Measurements from ENCODE around the gene PPIH.
A peak's percentile ranks its signal among the peaks of the same experiment; 100 is the strongest.

- TF ChIP-seq, protein P1, sequence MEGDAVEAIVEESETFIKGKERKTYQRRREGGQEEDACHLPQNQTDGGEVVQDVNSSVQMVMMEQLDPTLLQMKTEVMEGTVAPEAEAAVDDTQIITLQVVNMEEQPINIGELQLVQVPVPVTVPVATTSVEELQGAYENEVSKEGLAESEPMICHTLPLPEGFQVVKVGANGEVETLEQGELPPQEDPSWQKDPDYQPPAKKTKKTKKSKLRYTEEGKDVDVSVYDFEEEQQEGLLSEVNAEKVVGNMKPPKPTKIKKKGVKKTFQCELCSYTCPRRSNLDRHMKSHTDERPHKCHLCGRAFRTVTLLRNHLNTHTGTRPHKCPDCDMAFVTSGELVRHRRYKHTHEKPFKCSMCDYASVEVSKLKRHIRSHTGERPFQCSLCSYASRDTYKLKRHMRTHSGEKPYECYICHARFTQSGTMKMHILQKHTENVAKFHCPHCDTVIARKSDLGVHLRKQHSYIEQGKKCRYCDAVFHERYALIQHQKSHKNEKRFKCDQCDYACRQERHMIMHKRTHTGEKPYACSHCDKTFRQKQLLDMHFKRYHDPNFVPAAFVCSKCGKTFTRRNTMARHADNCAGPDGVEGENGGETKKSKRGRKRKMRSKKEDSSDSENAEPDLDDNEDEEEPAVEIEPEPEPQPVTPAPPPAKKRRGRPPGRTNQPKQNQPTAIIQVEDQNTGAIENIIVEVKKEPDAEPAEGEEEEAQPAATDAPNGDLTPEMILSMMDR (conservative IDR thresholded peaks at IDR 0.05; ENCODE audit: low read depth in 2 of 2), result no peak
- TF ChIP-seq EZH2 (IDR thresholded peaks at IDR 0.05; ENCODE audit: low read depth, unreplicated experiment), result no peak
- peak; percentile 47 for TF ChIP-seq POLR2AphosphoS5 (IDR thresholded peaks at IDR 0.05; ENCODE audit: low read depth)
- TF ChIP-seq EZH2phosphoT487 (IDR thresholded peaks at IDR 0.05; ENCODE audit: unreplicated experiment), result no peak
- TF ChIP-seq NANOG (IDR thresholded peaks at IDR 0.05; ENCODE audit: borderline replicate concordance), result no peak
- TF ChIP-seq, protein P2, sequence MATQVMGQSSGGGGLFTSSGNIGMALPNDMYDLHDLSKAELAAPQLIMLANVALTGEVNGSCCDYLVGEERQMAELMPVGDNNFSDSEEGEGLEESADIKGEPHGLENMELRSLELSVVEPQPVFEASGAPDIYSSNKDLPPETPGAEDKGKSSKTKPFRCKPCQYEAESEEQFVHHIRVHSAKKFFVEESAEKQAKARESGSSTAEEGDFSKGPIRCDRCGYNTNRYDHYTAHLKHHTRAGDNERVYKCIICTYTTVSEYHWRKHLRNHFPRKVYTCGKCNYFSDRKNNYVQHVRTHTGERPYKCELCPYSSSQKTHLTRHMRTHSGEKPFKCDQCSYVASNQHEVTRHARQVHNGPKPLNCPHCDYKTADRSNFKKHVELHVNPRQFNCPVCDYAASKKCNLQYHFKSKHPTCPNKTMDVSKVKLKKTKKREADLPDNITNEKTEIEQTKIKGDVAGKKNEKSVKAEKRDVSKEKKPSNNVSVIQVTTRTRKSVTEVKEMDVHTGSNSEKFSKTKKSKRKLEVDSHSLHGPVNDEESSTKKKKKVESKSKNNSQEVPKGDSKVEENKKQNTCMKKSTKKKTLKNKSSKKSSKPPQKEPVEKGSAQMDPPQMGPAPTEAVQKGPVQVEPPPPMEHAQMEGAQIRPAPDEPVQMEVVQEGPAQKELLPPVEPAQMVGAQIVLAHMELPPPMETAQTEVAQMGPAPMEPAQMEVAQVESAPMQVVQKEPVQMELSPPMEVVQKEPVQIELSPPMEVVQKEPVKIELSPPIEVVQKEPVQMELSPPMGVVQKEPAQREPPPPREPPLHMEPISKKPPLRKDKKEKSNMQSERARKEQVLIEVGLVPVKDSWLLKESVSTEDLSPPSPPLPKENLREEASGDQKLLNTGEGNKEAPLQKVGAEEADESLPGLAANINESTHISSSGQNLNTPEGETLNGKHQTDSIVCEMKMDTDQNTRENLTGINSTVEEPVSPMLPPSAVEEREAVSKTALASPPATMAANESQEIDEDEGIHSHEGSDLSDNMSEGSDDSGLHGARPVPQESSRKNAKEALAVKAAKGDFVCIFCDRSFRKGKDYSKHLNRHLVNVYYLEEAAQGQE (IDR thresholded peaks at IDR 0.05; ENCODE audit: unreplicated experiment), result no peak
- no peak for TF ChIP-seq STAT1 (IDR thresholded peaks at IDR 0.05; ENCODE audit: unreplicated experiment)
- no peak for TF ChIP-seq JUNB (IDR thresholded peaks at IDR 0.05; ENCODE audit: unreplicated experiment)
- no peak for TF ChIP-seq ETS1 (IDR thresholded peaks at IDR 0.05)
Measured at GRCh38 chr1:42682739-42683531, 24.7 kb downstream of the PPIH start.

Measured in GM23338 (cell line).